ENCODE results near the gene XRCC2.
"Not testable (repeated sequence)": the region's sequence is repeated elsewhere in the genome, so short reads cannot be mapped to it uniquely, and the experiment has no call there.

Gene XRCC2

GRCh38 chr7:152675759-152676636, at the start of gene XRCC2:
Gene XRCC2, minus strand, starts transcription at chr7:152676141. Its CDS starts 62 bp downstream, at chr7:152676079.
- FAIRE-seq (no peak), DNase-seq (ENCODE audit: low spot score) (peak; percentile 86)

DNA sequence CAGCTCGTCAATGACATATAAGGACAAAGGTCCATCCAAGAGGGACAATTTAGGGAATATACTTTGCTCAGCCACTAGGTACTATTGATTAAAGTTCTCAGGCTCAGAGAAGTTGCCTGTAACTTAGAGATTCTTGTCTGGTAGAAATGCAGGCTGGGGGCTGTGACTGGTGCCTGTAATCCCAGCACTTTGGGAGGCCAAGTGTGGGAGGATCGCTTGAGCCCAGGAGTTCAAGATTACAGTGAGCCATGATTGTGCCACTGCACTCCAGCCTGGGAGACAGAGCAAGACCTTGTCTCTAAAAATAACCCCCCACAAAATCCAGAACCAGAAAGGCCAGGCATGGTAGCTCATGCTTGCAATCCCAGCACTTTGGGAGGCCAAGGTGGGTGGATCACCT, 47.4 kb upstream of the XRCC2 start:
- FAIRE-seq, result no peak
- DNase-seq (ENCODE audit: low spot score), result no peak

- DNase-seq (ENCODE audit: low spot score); FAIRE-seq: not testable (repeated sequence)
Measured at GRCh38 chr7:152712412-152713042, 36.6 kb upstream of the XRCC2 start.

DNA sequence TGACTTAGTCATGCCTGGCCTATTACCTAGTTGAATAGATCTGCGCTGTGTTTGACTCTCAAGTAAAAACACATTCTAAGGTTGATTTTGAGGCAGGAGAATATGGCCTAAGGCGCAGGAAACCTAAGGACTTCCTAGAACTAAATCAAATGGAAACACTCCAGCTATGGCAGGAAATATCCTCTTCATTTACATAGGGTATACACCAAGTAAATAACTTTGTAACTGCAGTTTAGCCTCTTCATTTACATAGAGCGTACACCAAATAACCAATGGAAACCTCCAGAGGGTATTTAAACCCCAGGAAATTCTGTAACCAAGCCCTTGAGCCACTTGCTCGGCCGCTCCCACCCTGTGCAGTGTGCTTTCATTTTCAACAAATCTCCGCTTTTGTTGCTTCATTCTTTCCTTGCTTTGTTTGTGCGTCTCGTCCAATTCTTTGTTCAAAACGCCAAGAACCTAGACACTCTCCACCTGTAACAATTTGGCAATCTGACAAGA, 35.6 kb upstream of the XRCC2 start:
- DNase-seq (ENCODE audit: low spot score), result no peak
- no peak for FAIRE-seq

GRCh38 chr7:152710153-152710442, 34.2 kb upstream of the XRCC2 start:
- FAIRE-seq (no peak), DNase-seq (ENCODE audit: low spot score) (no peak)

GRCh38 chr7:152709287-152710152, 33.6 kb upstream of the XRCC2 start:
- DNase-seq (ENCODE audit: low spot score) (no peak), FAIRE-seq (no peak)

GRCh38 chr7:152704796-152705384, 28.9 kb upstream of the XRCC2 start:
- DNase-seq (ENCODE audit: low spot score) (no peak), FAIRE-seq (no peak)

- DNase-seq (ENCODE audit: low spot score) (no peak), FAIRE-seq (no peak)
Measured at GRCh38 chr7:152699079-152699478, 23.1 kb upstream of the XRCC2 start.

DNA sequence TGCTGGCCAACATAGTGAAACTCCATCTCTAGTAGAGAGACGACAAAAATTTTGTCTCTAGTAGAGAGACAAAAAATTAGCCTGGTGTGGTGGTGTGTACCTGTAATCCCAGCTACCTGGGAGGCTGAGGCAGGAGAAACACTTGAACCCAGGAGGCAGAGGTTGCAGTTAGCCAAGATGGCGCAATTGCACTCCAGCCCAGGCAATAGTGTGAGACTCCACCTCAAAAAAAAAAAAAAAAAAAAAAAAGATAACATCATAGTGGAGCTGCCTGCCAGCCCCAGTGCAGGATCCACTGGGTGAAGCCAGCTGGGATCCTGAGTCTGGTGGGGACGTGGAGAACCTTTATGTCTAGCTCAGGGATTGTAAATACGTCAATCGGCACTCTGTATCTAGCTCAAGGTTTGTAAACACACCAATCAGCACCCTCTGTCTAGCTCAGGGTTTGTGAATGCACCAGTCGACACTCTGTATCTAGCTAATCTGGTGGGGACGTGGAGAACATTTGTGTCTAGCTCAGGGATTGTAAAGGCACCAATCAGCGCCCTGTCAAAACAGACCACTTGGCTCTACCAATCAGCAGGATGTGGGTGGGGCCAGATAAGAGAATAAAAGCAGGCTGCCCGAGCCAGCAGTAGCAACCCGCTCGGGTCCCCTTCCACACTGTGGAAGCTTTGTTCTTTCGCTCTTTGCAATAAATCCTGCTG, 21.5 kb upstream of the XRCC2 start:
- DNase-seq (ENCODE audit: low spot score); FAIRE-seq: not testable (repeated sequence)

DNA sequence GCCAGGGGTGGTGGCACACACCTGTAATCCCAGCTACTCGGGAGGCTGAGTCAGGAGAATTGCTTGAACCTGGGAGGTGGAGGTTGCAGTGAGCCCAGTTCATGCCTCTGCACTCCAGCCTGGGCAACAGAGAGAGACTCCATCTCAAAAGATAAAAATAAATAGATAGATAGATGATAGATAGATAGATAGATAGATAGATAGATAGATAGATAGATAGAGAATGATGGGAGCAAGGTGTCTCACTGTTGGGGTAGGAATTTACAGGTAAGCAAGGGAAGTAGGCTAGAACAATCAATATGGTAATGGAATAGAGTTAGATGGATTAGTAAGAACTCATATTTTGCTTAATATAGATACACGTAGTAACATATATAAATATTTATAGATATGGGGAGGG, 16.3 kb upstream of the XRCC2 start:
- not testable (repeated sequence) for FAIRE-seq; DNase-seq (ENCODE audit: low spot score)

GRCh38 chr7:152683297-152683696, 7.4 kb upstream of the XRCC2 start:
- FAIRE-seq, result no peak
- no peak for DNase-seq (ENCODE audit: low spot score)

GRCh38 chr7:152677808-152678670, 2.1 kb upstream of the XRCC2 start:
- no peak for DNase-seq (ENCODE audit: low spot score)
- FAIRE-seq, result no peak

GRCh38 chr7:152674860-152675758, 832 bp downstream of the XRCC2 start:
- DNase-seq (ENCODE audit: low spot score) (no peak), FAIRE-seq (no peak)

- FAIRE-seq (no peak), DNase-seq (ENCODE audit: low spot score) (no peak)
Measured at GRCh38 chr7:152673897-152674296, 2.0 kb downstream of the XRCC2 start.

DNA sequence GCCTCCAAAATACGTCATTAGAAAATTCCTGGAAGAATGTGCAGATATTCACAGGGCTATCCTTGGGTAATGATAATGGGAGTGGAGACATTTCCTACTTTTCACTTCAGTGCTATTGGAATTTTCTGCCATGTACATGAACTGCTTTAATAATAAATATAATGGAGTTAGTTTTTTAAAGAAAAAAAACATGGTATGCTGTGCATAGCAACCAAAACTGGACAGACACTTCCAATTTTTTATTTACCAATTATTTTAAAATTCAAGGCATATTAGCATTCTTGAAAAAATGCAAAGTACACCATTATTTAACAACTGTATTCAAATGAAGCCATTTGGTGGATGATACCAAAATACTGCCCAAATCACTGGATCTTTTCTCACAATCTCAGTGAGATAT, 3.3 kb downstream of the XRCC2 start:
- FAIRE-seq (no peak), DNase-seq (ENCODE audit: low spot score) (no peak)

DNA sequence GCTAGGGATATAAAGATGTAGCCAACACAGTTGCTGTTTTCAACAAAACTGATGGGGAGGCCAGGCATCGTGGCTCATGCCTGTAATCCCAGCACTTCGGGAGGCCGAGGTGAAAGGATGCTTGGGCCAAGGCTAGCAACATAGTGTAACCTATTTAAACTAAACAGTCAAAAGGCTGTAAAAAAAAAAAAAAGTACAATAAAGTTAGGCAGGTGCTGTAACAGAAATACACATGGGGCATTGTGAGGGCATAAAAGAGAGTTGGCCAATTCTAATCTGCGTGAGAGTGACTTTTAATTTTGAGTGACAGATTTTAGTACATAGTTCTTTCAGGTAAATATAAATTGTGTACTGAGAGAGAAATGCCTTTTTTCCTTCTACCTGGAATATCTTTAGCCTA, 6.2 kb downstream of the XRCC2 start:
- DNase-seq (ENCODE audit: low spot score), result no peak
- FAIRE-seq, result no peak

DNA sequence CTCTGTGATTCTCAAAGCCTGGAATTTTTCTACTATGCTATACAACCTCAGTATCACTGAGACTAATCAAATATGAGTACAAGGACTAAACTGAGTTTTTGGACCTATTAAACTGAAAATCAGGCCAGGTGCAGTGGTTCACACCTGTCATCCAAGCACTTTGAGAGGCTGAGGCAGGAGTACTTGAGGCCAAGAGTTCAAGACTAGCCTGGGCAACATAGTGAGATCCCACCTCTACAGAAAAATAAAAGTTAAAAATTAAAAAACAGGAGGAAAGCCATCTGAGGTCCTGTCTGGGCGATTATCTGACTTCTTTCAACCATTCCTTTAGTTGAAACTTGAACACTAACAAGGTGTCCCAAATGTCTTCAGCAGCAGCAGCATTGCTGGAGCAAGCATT, 7.0 kb downstream of the XRCC2 start:
- no peak for DNase-seq (ENCODE audit: low spot score)
- FAIRE-seq, result no peak

DNA sequence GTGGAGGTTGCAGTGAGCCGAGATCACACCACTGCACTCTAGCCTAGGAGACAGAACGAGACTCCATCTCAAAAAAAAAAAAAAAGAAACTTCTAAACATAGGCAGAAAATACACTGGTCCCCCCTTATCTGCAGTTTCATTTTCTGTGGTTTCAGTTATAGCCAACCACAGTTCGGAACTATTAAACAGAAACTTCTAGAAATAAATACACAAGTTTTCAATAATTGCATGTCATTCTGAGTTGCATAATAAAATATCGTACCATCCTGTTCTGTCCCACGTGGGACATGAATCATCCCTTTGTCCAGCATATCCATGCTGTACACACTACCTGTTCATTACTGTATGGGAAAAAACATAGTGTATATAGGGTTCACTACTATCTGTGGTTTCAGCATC, 8.0 kb downstream of the XRCC2 start:
- no peak for FAIRE-seq

GRCh38 chr7:152666078-152666477, 9.9 kb downstream of the XRCC2 start:
- no peak for DNase-seq (ENCODE audit: low spot score)
- no peak for FAIRE-seq

More for the DNA sequence above, 8.0 kb downstream of the XRCC2 start:
- DNase-seq (ENCODE audit: low spot score), result no peak

Data from urothelium cell line (cell line).